CD14-positive monocyte (primary cell): ENCODE measurements around the gene CTNNBL1. TPM values are rescaled to one million over a fixed set of nuclear protein-coding genes. Genes with fewer than 3 reads are reported as not detected.
A peak's percentile ranks its signal among the peaks of the same experiment; 100 is the strongest.
"Not testable (repeated sequence)": the region's sequence is repeated elsewhere in the genome, so short reads cannot be mapped to it uniquely, and the experiment has no call there.

Experiments used
- DNase-seq, 3 donors: peaks; one replicate each; pipeline ENCODE4 v3.0.0-alpha.2; 2011 to 2022
- H2AFZ ChIP-seq: 2 replicates; pipeline ENCODE4 v1.6.0; 2012; ENCODE audit warnings: mild to moderate bottlenecking, low read depth, low read length, inconsistent platforms; ENCODE audit not compliant: insufficient read depth, poor library complexity, severe bottlenecking
- H3K27ac ChIP-seq, 2 donors: 1 replicate in 1 of 2; 2 replicates in 1 of 2; pipeline ENCODE4 v1.5.1; 2012 to 2013; ENCODE audit warnings: low read length in 2 of 2, control low read depth in 1 of 2, inconsistent platforms in 1 of 2, low read depth in 1 of 2, mild to moderate bottlenecking in 1 of 2
- H3K27me3 ChIP-seq, 2 donors: one replicate each; pipeline versions ENCODE4 v1.6.0 to v1.6.1; 2011 to 2013; ENCODE audit warnings: low read length in 2 of 2; ENCODE audit not compliant: control insufficient read depth in 2 of 2, insufficient read depth in 2 of 2
- H3K36me3 ChIP-seq, 2 donors: replicated peaks in 1 of 2; 1 replicate in 1 of 2; 2 replicates in 1 of 2; pipeline versions ENCODE4 v1.5.1 to v1.6.1; 2012 to 2013; ENCODE audit warnings: low read length in 2 of 2, control low read depth in 1 of 2, inconsistent platforms in 1 of 2, mild to moderate bottlenecking in 1 of 2; ENCODE audit not compliant: insufficient read depth in 2 of 2, control insufficient read depth in 1 of 2
- H3K4me1 ChIP-seq, 2 donors: 1 replicate in 1 of 2; 2 replicates in 1 of 2; pipeline versions ENCODE4 v1.5.1 to v1.6.1; 2012 to 2013; ENCODE audit warnings: low read length in 2 of 2, control low read depth in 1 of 2, inconsistent platforms in 1 of 2, mild to moderate bottlenecking in 1 of 2, moderate library complexity in 1 of 2; ENCODE audit not compliant: insufficient read depth in 2 of 2, control insufficient read depth in 1 of 2
- H3K4me2 ChIP-seq: replicated peaks from 2 replicates; pipeline ENCODE3; 2012; ENCODE audit warnings: low read length, moderate library complexity, mild to moderate bottlenecking; ENCODE audit not compliant: poor library complexity, severe bottlenecking; ENCODE audit errors: extremely low read depth
- H3K4me3 ChIP-seq, 3 experiments: fragments of 200-600 bp in 1 of 3; sonication (generic) in 1 of 3; replicated peaks in 1 of 3; 1 replicate in 2 of 3; 2 replicates in 1 of 3; pipeline ENCODE4 v1.5.1; 2011 to 2013; ENCODE audit warnings: low read length in 3 of 3, mild to moderate bottlenecking in 3 of 3, control low read depth in 2 of 3, low read depth in 2 of 3, inconsistent platforms in 1 of 3, moderate library complexity in 1 of 3
- H3K79me2 ChIP-seq: 2 replicates; pipeline ENCODE4 v1.6.0; 2012; ENCODE audit warnings: mild to moderate bottlenecking, control low read depth, inconsistent platforms, low read length, moderate library complexity; ENCODE audit not compliant: insufficient read depth
- H3K9ac ChIP-seq: 2 replicates; pipeline ENCODE4 v1.6.0; 2017; ENCODE audit warnings: low read length, mild to moderate bottlenecking; ENCODE audit not compliant: insufficient read depth, poor library complexity, severe bottlenecking
- H3K9me3 ChIP-seq, 2 donors: replicated peaks in 1 of 2; 1 replicate in 1 of 2; 2 replicates in 1 of 2; pipeline versions ENCODE4 v1.5.1 to v1.6.1; 2012 to 2013; ENCODE audit warnings: low read length in 2 of 2, control low read depth in 1 of 2; ENCODE audit not compliant: control insufficient read depth in 1 of 2, insufficient read depth in 1 of 2
- H4K20me1 ChIP-seq: 2 replicates; pipeline ENCODE4 v1.6.0; 2012; ENCODE audit warnings: mild to moderate bottlenecking, low read length, control low read depth, moderate library complexity; ENCODE audit not compliant: insufficient read depth
- H3K27ac Mint-ChIP-seq, 7 donors: one replicate each; pipeline ENCODE4 v1.8.0; 2020; ENCODE audit warnings: mild to moderate bottlenecking in 7 of 7, mixed read lengths in 7 of 7, moderate library complexity in 6 of 7, inconsistent platforms in 2 of 7
- H3K27me3 Mint-ChIP-seq, 3 donors: one replicate each; pipeline ENCODE4 v1.8.0; 2021 to 2022; ENCODE audit warnings: low read depth in 3 of 3, mild to moderate bottlenecking in 3 of 3, mixed read lengths in 3 of 3, moderate library complexity in 3 of 3, inconsistent platforms in 1 of 3
- H3K36me3 Mint-ChIP-seq, 2 donors: one replicate each; pipeline ENCODE4 v1.8.0; 2020; ENCODE audit warnings: mixed read lengths in 2 of 2, inconsistent platforms in 1 of 2, mild to moderate bottlenecking in 1 of 2
- H3K4me1 Mint-ChIP-seq: one replicate; pipeline ENCODE4 v1.8.0; 2020; ENCODE audit warnings: mild to moderate bottlenecking, mixed read lengths
- H3K4me3 Mint-ChIP-seq, 2 donors: one replicate each; pipeline ENCODE4 v1.8.0; 2020; ENCODE audit warnings: mild to moderate bottlenecking in 2 of 2, mixed read lengths in 2 of 2, moderate library complexity in 1 of 2
- H3K9me3 Mint-ChIP-seq, 7 donors: one replicate each; pipeline ENCODE4 v1.8.0; 2020 to 2022; ENCODE audit warnings: mixed read lengths in 7 of 7, mild to moderate bottlenecking in 6 of 7, moderate library complexity in 6 of 7, inconsistent platforms in 2 of 7
- WGBS: methylation state at CpG from one replicate; pipeline ENCODE4 v1.1.5; 2013; ENCODE audit warnings: missing lambda C conversion rate; ENCODE audit not compliant: insufficient coverage; 5-methylcytosine and 5-hydroxymethylcytosine counted together
- intact Hi-C, 2 donors: fragments of 100-400 bp; cut with micrococcal nuclease; formaldehyde crosslinking; loops; one replicate each; pipeline versions ENCODE4 v1.15.0 to v1.15.1; 2023
- polyA plus RNA-seq, 3 donors: library from polyadenylated mRNA; depleted of rRNA in 1 of 3; unstranded in 2 of 3; stranded (reverse) in 1 of 3; fragments of 300-500 nt in 2 of 3; fragments of >200 nt in 1 of 3; fragmentation: Illumina TruSeq in 2 of 3; gene quantifications; 1 replicate in 2 of 3; 2 replicates in 1 of 3; pipeline ENCODE4 v1.2.3, GENCODE V29; 2012 to 2021
- TF ChIP-seq, protein P1 (sequence below): fragments of 200-600 bp; IDR thresholded peaks from one replicate; pipeline ENCODE4 v1.8.0; 2022; ENCODE audit warnings: antibody characterized with exemption, mild to moderate bottlenecking

The CTNNBL1 gene
- polyA plus RNA-seq, 3 donors = 35.5 to 83.2 (median 77.3) TPM

DNA sequence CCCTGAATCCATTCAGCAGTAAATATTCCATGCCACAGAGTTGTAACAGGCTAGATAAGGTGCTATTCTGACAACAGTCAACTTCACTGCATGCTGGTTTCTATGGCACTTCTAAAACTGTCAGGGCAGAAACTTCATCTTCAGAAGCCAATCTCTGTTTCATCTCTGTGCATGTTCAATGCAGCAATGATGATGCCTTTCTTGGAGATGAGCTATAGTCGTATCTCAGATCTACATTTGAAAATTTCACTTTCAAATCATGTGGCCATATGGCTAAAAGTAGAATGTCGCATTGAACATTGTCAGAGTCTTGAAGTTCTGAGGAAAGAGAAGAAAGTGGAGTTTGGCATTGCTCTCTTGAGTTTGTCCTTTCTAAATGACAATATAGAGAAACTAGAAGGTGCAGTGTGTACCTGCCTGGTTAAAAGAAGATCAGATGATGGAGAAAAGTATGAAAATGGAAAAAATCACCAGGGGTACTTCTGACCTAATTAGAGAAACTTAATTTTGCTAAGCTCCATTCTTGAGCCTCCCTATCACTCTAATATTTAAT lies 160.1 kb downstream of the CTNNBL1 start:
- peaks cover 66 to 68% of the 10 kb centered on the region in 2 donors for H3K36me3 Mint-ChIP-seq
- Histone ChIP-seq H3K4me2 (no peak overlapping the region), H3K36me3 (peaks cover 50 to 90% of the 10 kb centered on the region in 2 donors)

DNA sequence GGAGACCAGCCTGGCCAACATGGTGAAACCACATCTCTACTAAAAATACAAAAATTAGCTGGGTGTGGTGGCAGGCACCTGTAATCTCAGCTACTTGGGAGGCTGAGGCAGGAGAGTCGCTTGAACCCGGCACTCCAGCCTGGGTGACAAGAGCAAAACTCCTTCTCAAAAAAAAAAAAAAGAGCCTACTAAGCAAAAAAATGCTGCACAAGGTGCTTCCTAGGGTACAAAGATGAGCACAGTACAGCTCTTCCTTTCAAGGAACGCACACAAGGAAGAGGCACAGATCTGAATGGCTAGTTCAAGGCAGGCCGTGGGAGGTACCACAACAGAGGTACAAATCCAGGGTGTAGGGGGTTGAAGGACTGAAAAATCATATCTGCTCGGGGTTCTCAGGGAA lies 162.2 kb downstream of the CTNNBL1 start:
- DNase-seq, H4K20me1 ChIP-seq, H3K9ac ChIP-seq, H2AFZ ChIP-seq, intact Hi-C loops, H3K4me1 Mint-ChIP-seq, H3K9me3 Mint-ChIP-seq, H3K4me2 ChIP-seq, H3K27ac ChIP-seq, H3K4me3 Mint-ChIP-seq, H3K4me3 ChIP-seq, H3K4me1 ChIP-seq, H3K9me3 ChIP-seq, H3K27me3 ChIP-seq, H3K79me2 ChIP-seq, H3K27me3 Mint-ChIP-seq: not testable (repeated sequence)
- 100% methylated on average over 4 of the region's 5 CpGs for WGBS
- Mint-ChIP-seq H3K36me3 (peaks cover 64 to 65% of the 10 kb centered on the region in 2 donors), H3K27ac (peak overlapping the region in 1 of 7 donors; percentile 13)
- H3K36me3 ChIP-seq = peaks cover 47 to 90% of the 10 kb centered on the region in 2 donors

More for the DNA sequence above, 160.1 kb downstream of the CTNNBL1 start:
- DNase-seq = no peak
- H3K9me3 ChIP-seq = no peaks in the 10 kb centered on the region
- Mint-ChIP-seq H3K4me1 (no peaks in the 10 kb centered on the region), H3K27me3 (peaks cover 0 to 2% (median 0%) of the 10 kb centered on the region in 3 donors), H3K4me3 (no peak overlapping the region), H3K9me3 (peaks cover 0 to 2% (median 0%) of the 10 kb centered on the region in 7 donors), H3K27ac (no peak overlapping the region)
- H3K4me3 ChIP-seq = no peak overlapping the region
- WGBS = no CpG with 5 or more reads among the region's 2 CpGs
- no peaks in the 10 kb centered on the region for H4K20me1 ChIP-seq
- no peaks in the 10 kb centered on the region for H3K4me1 ChIP-seq
- intact Hi-C loops = no loop called here
- H3K27ac ChIP-seq = no peak overlapping the region
- no peaks in the 10 kb centered on the region for H3K79me2 ChIP-seq
- H3K27me3 ChIP-seq = no peaks in the 10 kb centered on the region
- H2AFZ ChIP-seq = no peak overlapping the region
- TF ChIP-seq, protein P1, sequence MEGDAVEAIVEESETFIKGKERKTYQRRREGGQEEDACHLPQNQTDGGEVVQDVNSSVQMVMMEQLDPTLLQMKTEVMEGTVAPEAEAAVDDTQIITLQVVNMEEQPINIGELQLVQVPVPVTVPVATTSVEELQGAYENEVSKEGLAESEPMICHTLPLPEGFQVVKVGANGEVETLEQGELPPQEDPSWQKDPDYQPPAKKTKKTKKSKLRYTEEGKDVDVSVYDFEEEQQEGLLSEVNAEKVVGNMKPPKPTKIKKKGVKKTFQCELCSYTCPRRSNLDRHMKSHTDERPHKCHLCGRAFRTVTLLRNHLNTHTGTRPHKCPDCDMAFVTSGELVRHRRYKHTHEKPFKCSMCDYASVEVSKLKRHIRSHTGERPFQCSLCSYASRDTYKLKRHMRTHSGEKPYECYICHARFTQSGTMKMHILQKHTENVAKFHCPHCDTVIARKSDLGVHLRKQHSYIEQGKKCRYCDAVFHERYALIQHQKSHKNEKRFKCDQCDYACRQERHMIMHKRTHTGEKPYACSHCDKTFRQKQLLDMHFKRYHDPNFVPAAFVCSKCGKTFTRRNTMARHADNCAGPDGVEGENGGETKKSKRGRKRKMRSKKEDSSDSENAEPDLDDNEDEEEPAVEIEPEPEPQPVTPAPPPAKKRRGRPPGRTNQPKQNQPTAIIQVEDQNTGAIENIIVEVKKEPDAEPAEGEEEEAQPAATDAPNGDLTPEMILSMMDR = no peak
- no peak overlapping the region for H3K9ac ChIP-seq
